Activated CD4-positive, alpha-beta T cell treated with anti-CD3 and anti-CD28 coated beads, Interleukin-2, amount 10 ng/mL, durations not matched to agents 24 days and 14 days (primary cell): ENCODE measurements around the gene TVP23C. TPM values are rescaled to one million over a fixed set of nuclear protein-coding genes. Genes with fewer than 3 reads are reported as not detected.

ENCODE experiments used
- DNase-seq: peaks from one replicate; pipeline ENCODE4 v3.0.0; 2022
- H3K27ac Mint-ChIP-seq: one replicate; pipeline ENCODE4 v1.8.0; 2022; ENCODE audit warnings: mild to moderate bottlenecking, mixed read lengths
- H3K27me3 Mint-ChIP-seq: one replicate; pipeline ENCODE4 v1.8.0; 2022; ENCODE audit warnings: mixed read lengths
- H3K36me3 Mint-ChIP-seq: one replicate; pipeline ENCODE4 v1.8.0; 2022; ENCODE audit warnings: low read depth, mild to moderate bottlenecking, mixed read lengths
- H3K4me1 Mint-ChIP-seq: one replicate; pipeline ENCODE4 v1.8.0; 2021; ENCODE audit warnings: mixed read lengths
- H3K4me3 Mint-ChIP-seq: one replicate; pipeline ENCODE4 v1.8.0; 2022; ENCODE audit warnings: mild to moderate bottlenecking, moderate library complexity, mixed read lengths
- H3K9me3 Mint-ChIP-seq: one replicate; pipeline ENCODE4 v1.8.0; 2021; ENCODE audit warnings: mixed read lengths
- intact Hi-C: fragments of 100-400 bp; cut with micrococcal nuclease; formaldehyde crosslinking; loops from one replicate; pipeline ENCODE4 v1.15.1; 2023
- total RNA-seq: library from RNA; stranded (reverse); gene quantifications from 2 replicates; pipeline ENCODE4 v1.2.3, GENCODE V29; 2022

The TVP23C gene
- total RNA-seq, 1 donor from 2014 or later, result 8.2 TPM

DNA sequence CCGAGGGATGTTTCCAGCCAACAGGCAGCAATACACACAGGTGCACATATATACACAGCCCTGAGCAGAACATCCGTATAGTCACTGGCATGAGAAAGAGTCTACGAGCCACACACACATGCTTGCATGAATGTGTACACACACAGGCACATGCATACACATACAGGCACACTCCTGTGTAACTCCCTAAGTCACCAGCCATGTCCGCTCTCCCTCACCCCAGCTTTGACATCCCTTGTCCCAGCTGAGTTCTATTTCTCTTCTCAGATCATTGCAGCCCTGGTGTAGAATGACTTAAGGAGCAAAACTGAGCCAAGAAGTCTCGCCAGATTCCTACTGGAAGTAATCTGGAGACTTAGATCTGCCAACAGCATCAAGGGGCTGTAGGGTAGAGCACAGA lies 108.9 kb downstream of the TVP23C start:
- H3K4me1 Mint-ChIP-seq, result no peaks in the 10 kb centered on the region
- peaks cover 5% of the 10 kb centered on the region for H3K9me3 Mint-ChIP-seq
- H3K4me3 Mint-ChIP-seq, result no peak overlapping the region
- DNase-seq, result no peak
- H3K36me3 Mint-ChIP-seq, result peaks cover 5% of the 10 kb centered on the region
- H3K27me3 Mint-ChIP-seq, result no peaks in the 10 kb centered on the region
- H3K27ac Mint-ChIP-seq, result no peak overlapping the region
- intact Hi-C loops, result no loop called here

DNA sequence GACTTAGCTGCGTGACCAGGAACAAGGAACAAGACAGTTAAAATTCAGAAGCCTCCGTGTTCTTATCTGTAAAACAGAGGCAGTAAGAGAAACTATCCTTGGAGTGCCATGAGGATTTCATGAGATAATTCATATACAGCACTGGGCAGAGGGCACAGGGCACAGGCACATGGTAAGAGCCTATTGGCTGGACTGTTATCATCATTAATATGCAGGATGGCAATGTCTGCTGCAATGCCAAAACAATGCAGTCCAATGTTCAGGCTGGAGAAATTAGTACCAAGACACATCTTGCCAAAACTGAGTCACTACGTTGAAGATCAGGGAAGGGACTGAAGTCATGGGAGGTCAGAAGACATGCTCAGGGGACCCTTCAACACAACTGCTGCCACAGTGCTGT lies 109.5 kb downstream of the TVP23C start:
- Mint-ChIP-seq H3K4me3 (no peak overlapping the region), H3K27me3 (no peaks in the 10 kb centered on the region), H3K36me3 (peaks cover 5% of the 10 kb centered on the region), H3K27ac (no peak overlapping the region), H3K4me1 (no peaks in the 10 kb centered on the region), H3K9me3 (peaks cover 5% of the 10 kb centered on the region)
- no peak for DNase-seq
- intact Hi-C loops, result no loop called here

DNA sequence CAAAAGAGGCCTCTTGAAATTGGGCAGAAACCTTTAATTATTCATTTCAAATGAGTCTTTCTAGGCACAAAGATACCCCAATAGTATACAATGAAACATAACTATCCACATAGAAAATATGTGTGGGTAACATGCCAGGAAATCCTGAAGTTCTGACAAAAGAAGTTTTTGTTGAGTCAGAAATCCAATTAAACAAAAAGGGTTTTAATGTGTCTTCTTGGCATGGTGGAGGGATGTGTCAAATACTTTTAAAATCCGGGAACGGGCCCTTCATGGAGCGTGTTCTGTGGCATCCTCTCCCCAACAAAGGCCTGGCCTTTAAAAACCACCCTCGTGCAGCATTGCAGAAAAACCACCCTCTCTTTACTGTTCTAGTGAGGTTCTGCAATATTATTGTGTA lies 110.0 kb downstream of the TVP23C start:
- H3K4me3 Mint-ChIP-seq, result no peak overlapping the region
- intact Hi-C loops, result no loop called here
- peaks cover 5% of the 10 kb centered on the region for H3K9me3 Mint-ChIP-seq
- no peak overlapping the region for H3K27ac Mint-ChIP-seq
- H3K36me3 Mint-ChIP-seq, result peaks cover 5% of the 10 kb centered on the region
- DNase-seq, result no peak
- H3K4me1 Mint-ChIP-seq, result no peaks in the 10 kb centered on the region
- H3K27me3 Mint-ChIP-seq, result no peaks in the 10 kb centered on the region

DNA sequence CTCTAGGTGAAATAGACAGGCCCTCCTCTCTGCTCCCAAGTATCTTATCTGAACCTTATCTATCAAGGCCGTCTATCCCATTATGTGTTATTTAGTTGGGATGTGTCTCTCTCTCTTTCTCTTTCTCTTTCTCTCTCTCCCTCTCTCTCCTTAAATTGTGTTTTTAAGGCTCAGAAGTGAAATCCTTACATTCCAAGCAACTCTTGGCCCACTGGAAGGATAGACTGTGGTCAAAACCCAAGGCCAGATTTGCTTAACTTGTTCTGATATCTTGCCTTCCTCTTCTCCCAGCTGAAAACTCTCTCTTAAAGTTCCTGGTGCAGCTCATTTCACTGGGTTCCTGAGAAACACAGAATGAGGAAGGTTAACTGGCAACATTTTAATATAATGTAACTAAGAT lies 110.5 kb downstream of the TVP23C start:
- Mint-ChIP-seq H3K4me1 (no peaks in the 10 kb centered on the region), H3K36me3 (peaks cover 5% of the 10 kb centered on the region), H3K9me3 (peaks cover 5% of the 10 kb centered on the region), H3K27me3 (no peaks in the 10 kb centered on the region), H3K4me3 (no peak overlapping the region), H3K27ac (no peak overlapping the region)
- intact Hi-C loops, result no loop called here
- no peak for DNase-seq

Other genes starting within 250 kb of the TVP23C start
- not detected in 2 replicates for gene TEKT3, start 221.9 kb downstream of the TVP23C start, total RNA-seq
- gene CDRT4, start 95.9 kb downstream of the TVP23C start, total RNA-seq, result 0.79 and 3.3 TPM in 2 replicates
- gene FBXW10B, start 56.2 kb upstream of the TVP23C start, total RNA-seq, result 0.35 and 0.36 TPM in 2 replicates
- gene TRIM16, start 120.8 kb upstream of the TVP23C start, total RNA-seq, result 15.2 and 15.7 TPM in 2 replicates
- 24.5 and 25.6 TPM in 2 replicates for gene ZNF286A, start 136.3 kb upstream of the TVP23C start, total RNA-seq
- gene TBC1D26, start 168.8 kb upstream of the TVP23C start, total RNA-seq, result not detected in 2 replicates